ENCODE data around the gene VPS37B.

DNA sequence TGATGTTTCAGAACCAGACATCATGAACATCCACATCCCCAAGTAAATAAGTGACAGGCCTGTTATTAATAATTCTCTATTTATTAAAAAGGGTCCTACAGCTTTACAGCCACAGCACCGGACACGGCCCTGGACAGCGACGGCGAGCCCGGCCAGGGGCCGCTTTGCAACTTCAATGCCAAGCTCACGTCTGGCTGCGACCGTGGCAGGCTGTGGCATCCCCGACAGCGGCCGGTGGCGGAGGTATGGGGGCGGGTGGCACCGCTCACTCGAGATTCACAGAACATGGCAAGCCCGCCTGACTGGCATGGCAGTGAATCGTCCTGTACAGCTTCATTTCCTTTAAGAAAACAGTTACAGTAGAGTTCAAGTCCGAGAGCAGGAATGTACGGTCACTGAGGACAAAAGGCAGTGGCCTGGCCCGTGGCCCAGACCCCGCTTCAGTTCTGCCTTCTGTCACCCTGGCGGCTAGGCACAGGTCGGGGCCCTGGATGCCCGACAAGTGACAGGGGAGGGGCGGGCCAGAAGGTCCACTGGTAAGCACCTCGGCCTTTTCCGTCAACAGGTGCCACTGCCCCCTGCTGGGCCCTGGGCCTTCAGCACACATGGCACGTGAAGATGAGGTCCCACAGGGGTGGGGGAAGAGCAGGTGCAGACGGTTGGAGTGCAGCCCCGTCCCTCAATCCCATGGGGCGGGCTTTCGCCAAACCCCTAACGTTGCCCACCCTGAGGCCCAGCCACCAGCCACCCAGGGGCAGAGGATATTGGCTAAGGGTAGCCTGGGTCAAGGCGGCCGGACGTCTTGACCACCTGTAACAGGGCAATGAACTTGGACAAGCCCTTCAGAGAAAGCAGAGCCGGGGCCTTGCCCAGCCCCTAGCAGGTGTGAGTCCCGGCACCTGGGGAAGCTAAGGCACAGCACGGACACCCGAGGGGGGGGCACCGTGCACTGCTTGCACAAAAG lies 30.4 kb downstream of the VPS37B start:
- TF ChIP-seq FOXP1 (CRISPR knock-in tag; IDR thresholded peaks at IDR 0.05; ENCODE audit: borderline replicate concordance) (no peak), ZNF138 (CRISPR knock-in tag; conservative IDR thresholded peaks at IDR 0.05) (no peak), EMX1 (CRISPR knock-in tag; IDR thresholded peaks at IDR 0.05) (no peak), FOXJ3 (CRISPR knock-in tag; IDR thresholded peaks at IDR 0.05; ENCODE audit: borderline replicate concordance) (no peak), SP1 (CRISPR knock-in tag; conservative IDR thresholded peaks at IDR 0.05) (no peak), ZNF232 (CRISPR knock-in tag; IDR thresholded peaks at IDR 0.05) (no peak), NR2C2 (CRISPR knock-in tag; IDR thresholded peaks at IDR 0.05) (no peak)
- TF ChIP-seq, protein P1, sequence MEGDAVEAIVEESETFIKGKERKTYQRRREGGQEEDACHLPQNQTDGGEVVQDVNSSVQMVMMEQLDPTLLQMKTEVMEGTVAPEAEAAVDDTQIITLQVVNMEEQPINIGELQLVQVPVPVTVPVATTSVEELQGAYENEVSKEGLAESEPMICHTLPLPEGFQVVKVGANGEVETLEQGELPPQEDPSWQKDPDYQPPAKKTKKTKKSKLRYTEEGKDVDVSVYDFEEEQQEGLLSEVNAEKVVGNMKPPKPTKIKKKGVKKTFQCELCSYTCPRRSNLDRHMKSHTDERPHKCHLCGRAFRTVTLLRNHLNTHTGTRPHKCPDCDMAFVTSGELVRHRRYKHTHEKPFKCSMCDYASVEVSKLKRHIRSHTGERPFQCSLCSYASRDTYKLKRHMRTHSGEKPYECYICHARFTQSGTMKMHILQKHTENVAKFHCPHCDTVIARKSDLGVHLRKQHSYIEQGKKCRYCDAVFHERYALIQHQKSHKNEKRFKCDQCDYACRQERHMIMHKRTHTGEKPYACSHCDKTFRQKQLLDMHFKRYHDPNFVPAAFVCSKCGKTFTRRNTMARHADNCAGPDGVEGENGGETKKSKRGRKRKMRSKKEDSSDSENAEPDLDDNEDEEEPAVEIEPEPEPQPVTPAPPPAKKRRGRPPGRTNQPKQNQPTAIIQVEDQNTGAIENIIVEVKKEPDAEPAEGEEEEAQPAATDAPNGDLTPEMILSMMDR (IDR thresholded peaks at IDR 0.05), result no peak
